GM12873 (cell line): ENCODE results near the gene ANKRD52.

Source experiments
- TF ChIP-seq, protein P1 (sequence below): IDR thresholded peaks from 2 replicates; pipeline ENCODE4 v1.5.1; 2012; ENCODE audit warnings: low read depth, mild to moderate bottlenecking, moderate library complexity, low read length, control low read depth; ENCODE audit not compliant: insufficient read depth; ENCODE audit errors: missing control alignments

Gene ANKRD52

DNA sequence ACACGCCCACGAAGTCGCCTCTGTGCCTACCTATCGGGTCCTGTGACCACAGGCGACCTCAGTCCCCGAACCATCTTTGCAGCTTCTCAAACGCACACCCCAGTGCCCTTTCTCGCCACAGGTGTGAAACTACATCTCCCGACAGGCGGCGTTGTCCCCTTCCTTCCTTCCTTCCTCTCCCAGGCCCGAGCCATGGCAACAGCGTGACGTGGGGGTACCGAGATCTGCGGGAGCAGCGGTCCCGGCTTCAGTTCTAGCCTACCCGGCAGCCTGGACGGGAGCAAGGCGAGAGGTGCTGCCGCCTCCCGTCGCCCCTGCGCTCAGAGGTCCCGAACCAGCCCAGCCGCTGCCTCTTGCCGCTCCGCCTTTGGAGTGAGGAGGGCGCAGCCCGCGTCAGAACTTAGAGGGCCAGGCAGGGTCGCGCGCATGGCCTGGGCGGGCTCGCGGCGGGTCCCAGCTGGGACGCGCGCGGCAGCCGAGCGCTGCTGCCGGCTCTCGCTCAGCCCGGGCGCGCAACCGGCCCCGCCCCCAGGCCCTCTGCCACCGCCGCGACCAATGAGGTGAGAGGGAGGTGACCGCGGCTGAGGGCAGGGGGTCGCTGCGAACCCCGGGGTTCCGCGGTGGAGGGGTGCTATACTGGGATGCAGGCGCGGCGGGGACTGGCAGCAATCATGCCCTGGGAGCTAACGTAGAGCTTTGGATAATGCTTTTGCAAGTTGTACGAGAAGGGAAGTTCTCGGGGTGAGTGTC lies 8.7 kb upstream of the ANKRD52 start, which contains the start of gene COQ10A:
TSS of gene COQ10A (plus strand) at position 250 of the 750 bp plus-strand sequence. CDS start at position 427, 177 bp downstream.
- TF ChIP-seq, protein P1, sequence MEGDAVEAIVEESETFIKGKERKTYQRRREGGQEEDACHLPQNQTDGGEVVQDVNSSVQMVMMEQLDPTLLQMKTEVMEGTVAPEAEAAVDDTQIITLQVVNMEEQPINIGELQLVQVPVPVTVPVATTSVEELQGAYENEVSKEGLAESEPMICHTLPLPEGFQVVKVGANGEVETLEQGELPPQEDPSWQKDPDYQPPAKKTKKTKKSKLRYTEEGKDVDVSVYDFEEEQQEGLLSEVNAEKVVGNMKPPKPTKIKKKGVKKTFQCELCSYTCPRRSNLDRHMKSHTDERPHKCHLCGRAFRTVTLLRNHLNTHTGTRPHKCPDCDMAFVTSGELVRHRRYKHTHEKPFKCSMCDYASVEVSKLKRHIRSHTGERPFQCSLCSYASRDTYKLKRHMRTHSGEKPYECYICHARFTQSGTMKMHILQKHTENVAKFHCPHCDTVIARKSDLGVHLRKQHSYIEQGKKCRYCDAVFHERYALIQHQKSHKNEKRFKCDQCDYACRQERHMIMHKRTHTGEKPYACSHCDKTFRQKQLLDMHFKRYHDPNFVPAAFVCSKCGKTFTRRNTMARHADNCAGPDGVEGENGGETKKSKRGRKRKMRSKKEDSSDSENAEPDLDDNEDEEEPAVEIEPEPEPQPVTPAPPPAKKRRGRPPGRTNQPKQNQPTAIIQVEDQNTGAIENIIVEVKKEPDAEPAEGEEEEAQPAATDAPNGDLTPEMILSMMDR, result peak; percentile 64

- TF ChIP-seq, protein P1, result peak; percentile 20
Observed at GRCh38 chr12:56262955-56263354, 4.8 kb upstream of the ANKRD52 start.

DNA sequence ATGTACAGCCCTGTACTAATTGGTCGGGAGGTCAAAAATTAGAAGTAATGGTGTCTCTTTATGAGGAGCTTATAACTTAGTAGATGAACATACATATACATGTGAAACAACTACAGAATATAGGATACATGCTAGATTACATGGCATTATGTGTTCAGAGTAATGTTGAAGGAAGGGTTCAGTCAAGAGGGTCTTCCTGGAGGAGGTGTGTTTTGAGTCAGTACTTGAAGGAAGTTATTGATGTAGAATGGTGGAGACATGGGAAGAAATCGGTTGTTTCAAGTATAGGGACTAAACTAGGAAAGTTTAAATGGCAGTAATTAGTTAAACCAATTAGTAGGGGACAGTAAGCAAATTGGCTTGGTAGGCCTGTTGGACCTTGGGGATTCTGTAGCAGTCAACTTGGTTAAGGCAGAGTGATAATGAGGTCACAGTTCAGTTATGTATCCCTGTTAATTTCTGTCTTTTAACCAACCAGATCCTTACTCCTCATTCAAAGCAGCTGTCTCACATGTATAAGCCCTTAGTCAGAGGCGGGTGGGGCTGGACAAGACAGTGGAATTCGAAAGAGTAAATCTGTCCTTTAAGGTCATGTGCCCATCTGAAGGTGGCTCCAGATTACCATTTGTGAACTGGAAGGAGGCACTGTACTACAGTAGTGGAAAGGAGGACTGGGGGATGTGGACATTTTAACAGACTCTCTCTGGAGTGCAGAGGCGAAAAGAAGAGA lies 3.5 kb upstream of the ANKRD52 start:
- TF ChIP-seq, protein P1, result no peak

- TF ChIP-seq, protein P1, result no peak
Observed at GRCh38 chr12:56260921-56261320, 2.7 kb upstream of the ANKRD52 start.

DNA sequence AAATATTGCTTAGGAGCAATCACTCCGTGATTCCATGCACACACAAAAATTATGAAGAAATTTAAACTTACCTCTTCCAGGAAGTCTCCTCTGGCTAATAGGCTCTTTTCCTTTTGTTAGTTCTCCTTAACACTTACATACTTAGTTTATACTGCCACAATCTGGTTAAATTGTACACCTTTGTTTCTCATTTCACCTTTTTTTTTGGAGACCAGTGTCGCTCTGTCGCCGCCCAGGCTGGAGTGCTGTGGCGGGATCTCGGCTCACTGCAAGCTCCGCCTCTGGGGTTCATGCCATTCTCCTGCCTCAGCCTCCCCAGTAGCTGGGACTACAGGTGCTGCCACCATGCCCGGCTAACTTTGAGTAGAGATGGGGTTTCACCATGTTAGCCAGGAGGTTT lies 2.2 kb upstream of the ANKRD52 start:
- TF ChIP-seq, protein P1, result no peak

DNA sequence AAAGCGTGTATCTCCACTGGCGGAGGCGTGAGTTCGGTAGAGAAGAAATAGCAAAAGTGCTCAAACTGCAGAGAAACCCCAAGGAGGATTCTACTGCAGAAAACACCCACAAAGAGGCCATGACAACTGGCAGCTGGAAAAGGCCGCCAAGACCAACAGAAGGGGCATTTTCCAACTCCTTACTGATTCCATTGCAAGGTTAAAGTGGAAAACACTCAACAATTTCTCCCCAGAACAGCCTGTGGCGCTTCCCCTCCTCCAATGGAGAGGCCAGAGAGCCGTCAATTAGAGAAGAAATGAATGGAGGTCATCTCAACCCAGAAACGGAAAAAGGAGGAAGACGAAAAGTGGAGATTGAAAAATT lies 618 bp upstream of the ANKRD52 start:
- TF ChIP-seq, protein P1, result no peak

DNA sequence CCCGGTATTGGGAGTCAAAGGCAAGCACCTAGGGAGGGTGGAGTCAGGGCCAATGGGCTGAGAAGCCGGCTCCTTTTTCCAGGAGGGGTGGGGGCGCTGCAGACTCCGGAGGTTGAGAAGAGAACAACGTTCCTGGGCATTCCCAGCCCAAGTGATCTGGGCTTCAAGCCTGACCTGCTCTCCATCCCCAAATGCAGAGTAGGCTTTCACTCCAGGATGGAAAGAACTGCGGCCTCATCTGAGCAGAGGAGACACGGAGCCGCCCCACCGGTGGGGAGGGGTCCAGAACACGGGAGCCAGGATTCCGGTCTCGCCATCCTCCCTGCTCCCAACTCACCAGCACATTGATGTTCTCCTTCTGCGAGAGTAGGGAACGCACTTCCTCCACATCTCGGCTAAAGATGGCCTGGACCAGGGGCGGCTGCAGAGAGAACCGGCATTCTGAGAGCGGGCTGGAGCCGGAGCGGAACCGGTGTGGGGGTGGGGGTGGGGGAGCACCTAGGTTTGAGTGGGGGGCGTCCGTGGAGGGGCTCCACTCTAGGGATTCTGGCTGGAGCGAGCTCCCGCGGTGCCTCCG lies 605 bp downstream of the ANKRD52 start:
- TF ChIP-seq, protein P1, result peak; percentile 14
